NCI-H446 treated with DMSO at 0.1 percent for 48 hours (cell line): Measurements from ENCODE around the gene C4orf54.

ENCODE experiments used
- DNase-seq: peaks from one replicate; lab custom pipeline; 2025; lab: John Stamatoyannopoulos, UW

Gene C4orf54

DNA sequence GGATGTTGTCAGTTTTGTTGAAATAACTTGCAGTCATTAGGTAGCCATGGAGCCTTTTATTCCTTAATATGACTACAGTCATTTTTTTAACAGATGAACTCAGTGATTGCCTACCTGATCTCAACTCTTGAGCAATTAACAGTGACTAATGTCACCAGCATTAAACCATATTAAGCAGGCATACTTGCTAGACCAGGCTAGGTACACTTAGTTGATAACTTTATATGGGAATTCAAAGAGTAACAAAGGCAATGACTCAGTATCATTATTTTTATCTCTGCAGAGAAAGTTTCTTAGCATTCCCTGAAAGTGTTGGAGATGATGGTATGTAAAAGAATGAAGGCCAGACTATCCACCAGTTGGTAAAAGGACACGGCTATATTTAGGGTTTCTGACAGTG lies at the start of gene C4orf54:
TSS of gene C4orf54 (minus strand) at position 31 of the 400 bp plus-strand sequence. CDS start 3,180 bp downstream, outside the sequence.
- no peak for DNase-seq

- DNase-seq = no peak
Measured at GRCh38 chr4:99705891-99706290, 48.3 kb upstream of the C4orf54 start.

- peak; percentile 66 for DNase-seq
Measured at GRCh38 chr4:99696801-99697200, 39.2 kb upstream of the C4orf54 start.

- DNase-seq = no peak
Measured at GRCh38 chr4:99693140-99693539, 35.5 kb upstream of the C4orf54 start.

GRCh38 chr4:99690990-99691389 lies 33.4 kb upstream of the C4orf54 start:
- DNase-seq = no peak

DNA sequence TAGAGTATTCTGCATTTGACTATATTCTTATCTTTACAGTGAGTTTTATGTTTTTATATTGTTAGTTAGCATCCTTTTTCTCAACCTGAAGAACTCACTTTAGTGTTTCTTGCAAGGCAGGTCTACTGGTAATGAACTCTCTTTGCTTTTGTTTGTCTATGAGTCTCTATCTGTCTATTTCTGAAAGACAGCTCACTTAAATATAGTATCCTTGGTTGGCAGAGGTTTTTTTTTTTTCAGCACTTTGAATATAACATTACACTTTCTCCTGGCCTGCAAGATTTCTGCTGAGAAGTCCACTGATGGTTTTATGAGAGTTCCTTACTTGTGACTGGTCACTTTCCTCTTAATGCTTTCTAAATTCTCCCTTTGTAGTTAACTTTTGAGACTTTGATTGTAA lies 32.8 kb upstream of the C4orf54 start:
- no peak for DNase-seq

DNA sequence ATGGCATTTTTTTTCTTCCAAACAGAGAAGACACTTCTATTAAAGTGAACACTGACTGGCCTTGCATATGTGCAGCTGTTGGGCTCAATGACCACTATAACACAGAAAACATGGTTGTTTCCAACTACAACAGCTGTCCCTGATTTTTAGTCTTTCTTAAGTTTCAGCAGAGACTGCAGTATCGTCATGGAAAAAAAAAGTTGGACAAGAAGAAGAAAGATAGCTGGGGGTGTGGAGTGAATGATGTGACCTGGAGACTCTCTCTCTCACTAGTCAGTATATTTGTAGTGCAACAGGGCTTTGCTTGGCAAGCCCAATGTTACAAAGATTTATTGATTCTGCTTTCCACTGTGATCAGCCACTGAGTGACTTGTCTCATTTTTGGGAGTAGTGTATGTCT lies 29.5 kb upstream of the C4orf54 start:
- no peak for DNase-seq

DNA sequence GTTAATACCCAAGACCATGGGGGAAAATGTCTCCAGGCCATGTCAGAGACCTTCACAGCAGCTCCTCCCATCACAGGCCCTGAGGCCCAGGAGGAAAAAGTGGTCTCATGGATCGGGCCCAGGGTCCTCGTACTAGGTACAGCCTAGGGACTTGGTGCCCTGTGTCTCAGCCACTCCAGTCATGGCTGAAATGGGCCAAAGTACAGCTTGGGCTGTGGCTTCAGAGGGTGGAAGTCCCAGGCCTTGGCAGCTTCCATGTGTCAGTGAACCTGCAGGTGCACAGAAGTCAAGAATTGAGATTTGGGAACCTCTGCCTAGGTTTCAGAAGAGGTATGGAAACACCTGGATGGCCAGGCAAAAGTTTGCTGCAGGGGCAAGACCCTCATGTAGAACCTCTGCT lies 27.6 kb upstream of the C4orf54 start:
- no peak for DNase-seq

GRCh38 chr4:99683895-99684294 lies 26.3 kb upstream of the C4orf54 start:
- DNase-seq = no peak

GRCh38 chr4:99679976-99680375 lies 22.3 kb upstream of the C4orf54 start:
- DNase-seq = no peak

DNA sequence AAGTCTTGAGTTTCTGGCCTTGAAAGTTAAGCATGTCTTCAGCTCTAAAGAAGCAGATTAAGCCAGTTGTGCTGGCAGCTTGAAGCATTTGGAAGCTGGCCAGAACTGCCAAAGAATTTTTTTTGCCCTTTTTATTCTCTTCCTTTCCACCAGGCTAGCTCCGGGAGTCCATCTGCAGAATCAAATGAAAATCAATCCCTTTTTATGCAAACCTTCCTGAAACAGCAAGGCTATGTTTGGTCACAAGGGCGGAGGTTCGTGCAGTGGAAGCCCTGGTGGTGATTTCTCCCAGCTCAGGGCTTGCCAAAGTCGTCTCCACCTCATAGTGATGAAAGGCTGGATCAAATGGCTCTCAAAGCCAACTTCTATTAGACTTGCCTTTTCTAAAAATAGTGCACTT lies 21.6 kb upstream of the C4orf54 start:
- peak; percentile 80 for DNase-seq

- no peak for DNase-seq
Measured at GRCh38 chr4:99677161-99677560, 19.5 kb upstream of the C4orf54 start.

- no peak for DNase-seq
Measured at GRCh38 chr4:99670409-99671073, 12.9 kb upstream of the C4orf54 start.

- DNase-seq = no peak
Measured at GRCh38 chr4:99669084-99669483, 11.5 kb upstream of the C4orf54 start.

DNA sequence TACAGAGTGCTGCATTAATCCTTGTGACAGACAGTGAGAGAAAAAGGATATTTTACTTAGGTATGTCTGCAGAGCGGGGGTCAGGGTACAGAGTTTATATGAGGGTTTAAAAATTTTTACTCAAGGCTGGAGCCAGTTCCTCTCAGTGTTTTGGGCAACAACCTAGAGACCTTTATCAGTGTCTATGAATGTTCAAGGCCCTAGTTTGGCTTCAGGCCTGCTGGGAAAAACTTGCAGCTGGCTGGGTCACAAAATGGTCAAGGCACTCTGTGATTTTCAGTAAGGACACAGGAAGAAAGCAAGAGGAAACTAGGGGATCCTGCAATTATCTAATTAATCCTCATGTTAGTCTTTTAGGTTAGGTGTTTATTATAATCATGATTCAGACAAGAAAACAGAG lies 10.8 kb upstream of the C4orf54 start:
- no peak for DNase-seq

- DNase-seq = no peak
Measured at GRCh38 chr4:99665983-99666382, 8.4 kb upstream of the C4orf54 start.

DNA sequence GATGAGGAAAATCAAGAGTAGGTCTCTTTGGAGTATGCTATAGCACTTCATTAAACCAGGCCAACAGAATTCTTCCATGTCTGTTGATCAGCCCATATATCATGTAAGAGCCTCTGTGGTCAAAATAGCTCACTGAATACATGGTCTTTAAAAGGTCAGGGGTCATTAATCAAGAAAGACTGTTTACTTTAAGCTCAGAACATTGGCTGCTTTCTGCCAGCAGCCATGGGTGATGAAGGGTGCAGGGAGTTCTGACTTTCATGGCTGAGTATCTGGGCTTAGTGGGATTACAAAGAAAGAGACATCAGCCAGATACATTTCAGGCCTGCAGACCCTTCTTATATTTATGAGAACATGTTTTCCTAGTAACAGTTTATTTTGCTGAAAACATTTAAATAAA lies 7.1 kb upstream of the C4orf54 start:
- no peak for DNase-seq

GRCh38 chr4:99661907-99662306 lies 4.3 kb upstream of the C4orf54 start:
- no peak for DNase-seq

- DNase-seq = no peak
Measured at GRCh38 chr4:99658666-99659065, 1.0 kb upstream of the C4orf54 start.

DNA sequence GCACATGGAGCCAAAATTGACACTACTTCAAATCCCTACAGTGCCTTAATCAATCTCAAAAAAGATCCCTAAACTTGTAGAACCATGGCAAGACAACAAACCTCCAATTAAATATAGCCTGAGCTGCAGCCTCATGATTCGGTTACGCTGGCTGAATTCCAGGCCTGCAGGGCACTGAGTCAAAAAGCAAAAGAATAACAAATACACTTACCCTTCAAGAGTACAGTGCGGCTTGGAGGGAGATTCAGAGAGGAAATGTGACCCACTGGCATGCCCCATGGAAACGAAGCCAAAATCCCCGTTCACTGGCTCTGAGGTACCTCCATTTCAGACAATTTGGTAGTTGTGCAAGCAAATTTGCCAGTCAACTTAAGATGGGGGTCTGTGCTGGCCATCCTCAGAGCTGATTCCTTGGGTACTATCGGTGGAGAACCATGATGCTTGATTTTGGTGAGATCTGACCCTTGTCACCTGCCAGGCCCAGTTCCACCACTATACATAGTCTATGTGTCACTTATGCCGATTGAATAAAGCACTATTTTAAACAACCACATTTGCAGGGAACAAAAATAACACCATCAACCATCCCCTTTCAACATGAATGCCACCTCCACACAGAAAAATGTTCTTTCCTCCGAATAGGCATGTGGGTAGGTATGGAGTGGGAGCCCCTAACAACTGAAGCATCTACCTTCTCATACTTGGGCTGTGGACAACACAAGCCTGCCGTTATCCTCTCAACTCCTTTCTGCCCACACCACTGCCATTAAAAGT lies 2.1 kb downstream of the C4orf54 start:
- peak; percentile 51 for DNase-seq

GRCh38 chr4:99654361-99654761 lies 3.3 kb downstream of the C4orf54 start:
- DNase-seq = no peak

DNA sequence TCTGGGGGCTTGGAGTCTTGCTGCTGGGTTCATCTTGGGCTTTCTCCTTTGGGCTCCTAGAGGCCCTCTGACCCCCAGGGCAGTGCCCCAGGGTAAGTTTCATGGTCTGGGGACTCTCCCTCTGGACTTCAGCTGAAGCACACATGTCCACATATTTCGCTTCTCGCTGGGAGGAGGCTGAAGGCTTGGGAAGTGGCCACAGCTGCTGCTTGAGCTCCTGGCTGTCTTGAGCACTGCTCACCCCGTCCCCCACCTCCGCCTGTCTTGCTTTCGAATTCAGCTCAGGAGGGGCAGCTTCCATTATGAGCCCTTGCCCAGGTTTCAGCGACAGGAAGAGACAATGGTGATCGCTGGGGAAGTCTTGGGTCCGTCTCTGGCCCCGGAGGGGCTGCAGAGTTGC lies 3.7 kb downstream of the C4orf54 start:
- DNase-seq = no peak

DNA sequence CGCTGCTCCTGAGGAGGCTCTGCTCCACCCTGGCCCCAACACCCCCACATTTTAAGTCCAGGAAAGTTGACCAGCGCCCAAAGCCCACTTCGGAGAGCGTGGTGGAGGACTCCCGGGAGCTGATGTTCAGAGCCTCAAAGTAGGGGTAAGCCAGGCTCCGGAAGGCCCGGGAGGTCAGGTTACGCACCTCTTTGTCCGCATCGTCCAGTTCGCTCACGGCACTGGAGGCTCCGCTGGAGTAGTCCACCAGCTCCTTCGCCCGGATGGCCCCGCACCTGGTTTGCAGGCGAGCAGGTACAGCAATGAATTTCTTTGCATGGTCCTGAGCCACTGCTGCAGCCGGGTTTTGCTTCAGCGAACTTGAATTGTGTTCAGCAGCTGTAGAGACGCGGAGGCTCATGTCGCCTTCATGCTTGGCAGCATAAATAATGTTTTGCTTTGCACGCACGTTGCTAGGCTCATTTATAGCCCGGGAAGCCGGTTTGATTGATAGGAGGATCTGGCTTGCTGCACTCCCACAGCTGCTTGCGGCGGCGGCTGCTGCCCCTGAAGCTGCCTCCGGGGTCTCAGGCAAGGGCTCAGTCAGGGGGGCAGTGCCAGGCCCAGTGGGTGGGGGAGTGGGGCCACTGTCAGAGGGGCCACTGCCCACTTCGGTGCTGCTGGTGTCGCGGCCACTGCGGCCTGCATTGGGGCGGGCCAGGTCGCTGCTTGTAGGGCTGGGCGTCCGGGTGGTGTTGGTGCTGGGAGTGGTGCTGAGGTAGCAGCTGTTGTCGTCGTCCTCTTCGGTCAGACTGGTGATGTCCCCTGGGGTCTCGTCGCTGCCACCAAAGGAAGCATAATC lies 4.8 kb downstream of the C4orf54 start:
- no peak for DNase-seq
